ENCODE measurements around the gene EIF4G3.

The EIF4G3 gene

DNA sequence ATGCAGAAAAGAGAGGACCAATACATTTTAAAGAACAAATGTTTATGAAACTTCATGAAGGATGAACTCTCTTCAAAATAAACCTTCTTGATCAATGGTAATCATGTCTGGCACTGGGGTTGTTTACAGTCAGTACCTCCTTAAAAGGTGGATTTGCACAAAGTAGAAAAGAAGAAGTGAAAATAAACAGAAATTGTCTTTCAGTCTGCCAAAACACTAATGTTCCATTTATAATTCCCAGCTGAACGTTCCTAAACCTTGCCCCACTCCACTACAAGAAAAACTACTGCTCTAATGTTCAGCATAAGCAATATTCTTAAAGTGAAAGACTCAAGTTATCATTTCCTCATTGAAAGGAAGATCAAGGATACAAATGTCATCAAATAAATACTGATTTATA is 86.2 kb downstream of the EIF4G3 start:
- peaks cover 28% of the 10 kb centered on the region for H3K4me1 ChIP-seq (ENCODE audit: control insufficient read depth, insufficient read depth, low read length)
- peaks cover 5% of the 10 kb centered on the region for H3K36me3 ChIP-seq (ENCODE audit: control insufficient read depth, insufficient read depth, low read length, severe bottlenecking)
- H3K9me3 ChIP-seq (ENCODE audit: control insufficient read depth, low read length) = no peaks in the 10 kb centered on the region
- DNase-seq (ENCODE audit: low read depth) = peak; percentile 36
- no peaks in the 10 kb centered on the region for H3K27me3 ChIP-seq (replicated peaks; ENCODE audit: control insufficient read depth, insufficient read depth, low read length)
- peak overlapping the region; percentile 70 for H3K4me3 ChIP-seq (ENCODE audit: low read length)
- H3K9ac ChIP-seq (ENCODE audit: low read length) = peak overlapping the region; percentile 80

GRCh38 chr1:21089731-21090130 is 87.0 kb downstream of the EIF4G3 start:
- Histone ChIP-seq H3K9ac (ENCODE audit: low read length) (peak overlapping the region; percentile 80), H3K27me3 (replicated peaks; ENCODE audit: control insufficient read depth, insufficient read depth, low read length) (no peaks in the 10 kb centered on the region), H3K9me3 (ENCODE audit: control insufficient read depth, low read length) (no peaks in the 10 kb centered on the region), H3K4me3 (ENCODE audit: low read length) (peak overlapping the region; percentile 70), H3K36me3 (ENCODE audit: control insufficient read depth, insufficient read depth, low read length, severe bottlenecking) (peaks cover 5% of the 10 kb centered on the region), H3K4me1 (ENCODE audit: control insufficient read depth, insufficient read depth, low read length) (peaks cover 28% of the 10 kb centered on the region)
- DNase-seq (ENCODE audit: low read depth) = no peak

DNA sequence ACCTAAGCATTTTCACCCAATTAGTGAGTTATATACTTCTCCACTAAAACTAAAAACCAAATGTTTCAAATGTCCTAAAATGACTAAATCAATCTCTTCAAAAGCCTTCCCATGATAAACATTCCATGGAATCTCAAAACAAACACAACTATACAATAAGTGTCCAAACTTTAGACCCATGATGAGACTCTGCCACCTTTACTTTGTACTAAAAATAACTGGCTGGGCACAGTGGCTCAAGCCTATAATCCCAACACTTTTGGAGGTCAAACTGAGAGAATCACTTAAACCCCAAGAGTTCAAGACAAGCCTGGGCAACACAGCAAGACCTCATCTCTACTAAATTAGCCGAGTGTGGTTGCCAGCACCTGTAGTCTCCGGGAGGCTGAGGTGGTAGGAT is 87.4 kb downstream of the EIF4G3 start:
- peak overlapping the region; percentile 5 for H3K9ac ChIP-seq (ENCODE audit: low read length)
- no peaks in the 10 kb centered on the region for H3K27me3 ChIP-seq (replicated peaks; ENCODE audit: control insufficient read depth, insufficient read depth, low read length)
- peaks cover 28% of the 10 kb centered on the region for H3K4me1 ChIP-seq (ENCODE audit: control insufficient read depth, insufficient read depth, low read length)
- no peak for DNase-seq (ENCODE audit: low read depth)
- no peak overlapping the region for H3K4me3 ChIP-seq (ENCODE audit: low read length)
- H3K36me3 ChIP-seq (ENCODE audit: control insufficient read depth, insufficient read depth, low read length, severe bottlenecking) = peaks cover 5% of the 10 kb centered on the region
- no peaks in the 10 kb centered on the region for H3K9me3 ChIP-seq (ENCODE audit: control insufficient read depth, low read length)

DNA sequence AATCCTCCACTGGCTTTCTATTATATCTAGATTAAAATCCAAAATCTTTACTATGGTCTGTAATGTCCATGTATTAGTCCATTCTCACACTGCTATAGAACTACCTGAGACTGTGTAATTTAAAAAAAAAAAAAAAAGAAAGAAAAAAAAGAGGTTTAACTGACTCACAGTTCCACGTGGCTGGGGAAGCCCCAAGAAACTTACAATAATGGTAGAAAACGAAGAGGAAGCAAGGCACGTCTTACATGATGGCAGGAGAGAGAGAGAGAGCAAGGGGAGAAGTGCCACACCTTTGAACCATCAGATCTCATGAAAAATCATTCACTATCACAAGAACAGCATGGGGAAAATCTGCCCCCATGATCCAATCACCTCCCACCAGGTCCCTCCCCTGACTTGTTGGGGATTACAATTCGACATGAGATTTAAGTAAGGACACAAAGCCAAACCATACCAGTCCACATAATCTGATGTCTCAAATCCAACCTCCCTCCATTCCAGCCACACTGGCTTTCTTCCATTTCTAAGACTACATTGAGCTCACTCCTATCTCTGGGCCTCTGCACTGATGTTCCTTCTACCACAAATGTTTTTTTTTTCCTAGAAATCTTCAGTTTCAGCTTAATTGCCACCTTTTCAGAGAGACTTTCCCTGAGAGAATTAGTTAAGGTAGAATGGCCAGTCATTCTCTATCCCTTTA is 92.4 kb downstream of the EIF4G3 start:
- DNase-seq (ENCODE audit: low read depth) = no peak
- Histone ChIP-seq H3K27me3 (replicated peaks; ENCODE audit: control insufficient read depth, insufficient read depth, low read length) (no peaks in the 10 kb centered on the region), H3K4me3 (ENCODE audit: low read length) (no peak overlapping the region), H3K36me3 (ENCODE audit: control insufficient read depth, insufficient read depth, low read length, severe bottlenecking) (peaks cover 5% of the 10 kb centered on the region), H3K9ac (ENCODE audit: low read length) (no peak overlapping the region), H3K4me1 (ENCODE audit: control insufficient read depth, insufficient read depth, low read length) (peaks cover 15% of the 10 kb centered on the region), H3K9me3 (ENCODE audit: control insufficient read depth, low read length) (no peaks in the 10 kb centered on the region)

DNA sequence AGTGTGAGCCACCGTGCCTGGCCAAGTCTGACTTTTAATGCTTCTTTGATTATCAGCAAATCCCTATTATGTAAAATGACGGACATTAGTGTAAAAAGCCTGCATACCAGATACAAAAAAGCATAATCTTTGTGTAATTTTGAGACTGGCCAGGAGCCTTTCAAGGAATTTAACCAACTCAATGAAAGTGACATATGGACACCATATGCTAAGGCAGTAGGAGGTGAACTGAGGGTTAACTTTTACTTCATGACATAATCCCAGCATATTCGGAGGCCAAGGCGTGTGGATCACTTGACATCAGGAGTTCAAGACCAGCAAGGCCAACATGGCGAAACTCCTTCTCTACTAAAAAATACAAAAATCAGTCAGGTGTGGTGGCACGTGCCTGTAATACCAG is 94.6 kb downstream of the EIF4G3 start:
- DNase-seq (ENCODE audit: low read depth) = no peak

GRCh38 chr1:21077085-21077484 is 99.6 kb downstream of the EIF4G3 start:
- Histone ChIP-seq H3K36me3 (ENCODE audit: control insufficient read depth, insufficient read depth, low read length, severe bottlenecking) (no peaks in the 10 kb centered on the region), H3K9me3 (ENCODE audit: control insufficient read depth, low read length) (no peaks in the 10 kb centered on the region), H3K27me3 (replicated peaks; ENCODE audit: control insufficient read depth, insufficient read depth, low read length) (no peaks in the 10 kb centered on the region), H3K9ac (ENCODE audit: low read length) (no peak overlapping the region), H3K4me1 (ENCODE audit: control insufficient read depth, insufficient read depth, low read length) (peaks cover 23% of the 10 kb centered on the region), H3K4me3 (ENCODE audit: low read length) (peak overlapping the region; percentile 19)
- DNase-seq (ENCODE audit: low read depth) = no peak

More for the DNA sequence above, 94.6 kb downstream of the EIF4G3 start:
- no peaks in the 10 kb centered on the region for H3K9me3 ChIP-seq (ENCODE audit: control insufficient read depth, low read length)
- H3K4me3 ChIP-seq (ENCODE audit: low read length) = no peak overlapping the region
- no peak overlapping the region for H3K9ac ChIP-seq (ENCODE audit: low read length)
- H3K36me3 ChIP-seq (ENCODE audit: control insufficient read depth, insufficient read depth, low read length, severe bottlenecking) = peaks cover 5% of the 10 kb centered on the region
- peaks cover 12% of the 10 kb centered on the region for H3K4me1 ChIP-seq (ENCODE audit: control insufficient read depth, insufficient read depth, low read length)
- no peaks in the 10 kb centered on the region for H3K27me3 ChIP-seq (replicated peaks; ENCODE audit: control insufficient read depth, insufficient read depth, low read length)

- Histone ChIP-seq H3K4me1 (ENCODE audit: control insufficient read depth, insufficient read depth, low read length) (peaks cover 37% of the 10 kb centered on the region), H3K36me3 (ENCODE audit: control insufficient read depth, insufficient read depth, low read length, severe bottlenecking) (no peaks in the 10 kb centered on the region), H3K9me3 (ENCODE audit: control insufficient read depth, low read length) (no peaks in the 10 kb centered on the region), H3K27me3 (replicated peaks; ENCODE audit: control insufficient read depth, insufficient read depth, low read length) (no peaks in the 10 kb centered on the region), H3K9ac (ENCODE audit: low read length) (no peak overlapping the region), H3K4me3 (ENCODE audit: low read length) (no peak overlapping the region)
- DNase-seq (ENCODE audit: low read depth) = peak; percentile 64
These were observed 104.0 kb downstream of the EIF4G3 start for GRCh38 chr1:21072721-21073120.

GRCh38 chr1:21069549-21069948 is 107.1 kb downstream of the EIF4G3 start:
- no peaks in the 10 kb centered on the region for H3K27me3 ChIP-seq (replicated peaks; ENCODE audit: control insufficient read depth, insufficient read depth, low read length)
- no peaks in the 10 kb centered on the region for H3K9me3 ChIP-seq (ENCODE audit: control insufficient read depth, low read length)
- H3K4me3 ChIP-seq (ENCODE audit: low read length) = peak overlapping the region; percentile 49
- peaks cover 22% of the 10 kb centered on the region for H3K4me1 ChIP-seq (ENCODE audit: control insufficient read depth, insufficient read depth, low read length)
- H3K9ac ChIP-seq (ENCODE audit: low read length) = peak overlapping the region; percentile 51
- DNase-seq (ENCODE audit: low read depth) = peak; percentile 78
- H3K36me3 ChIP-seq (ENCODE audit: control insufficient read depth, insufficient read depth, low read length, severe bottlenecking) = no peaks in the 10 kb centered on the region

- peak overlapping the region; percentile 49 for H3K4me3 ChIP-seq (ENCODE audit: low read length)
- no peak for DNase-seq (ENCODE audit: low read depth)
- H3K4me1 ChIP-seq (ENCODE audit: control insufficient read depth, insufficient read depth, low read length) = peaks cover 22% of the 10 kb centered on the region
- no peaks in the 10 kb centered on the region for H3K27me3 ChIP-seq (replicated peaks; ENCODE audit: control insufficient read depth, insufficient read depth, low read length)
- peak overlapping the region; percentile 51 for H3K9ac ChIP-seq (ENCODE audit: low read length)
- no peaks in the 10 kb centered on the region for H3K36me3 ChIP-seq (ENCODE audit: control insufficient read depth, insufficient read depth, low read length, severe bottlenecking)
- H3K9me3 ChIP-seq (ENCODE audit: control insufficient read depth, low read length) = no peaks in the 10 kb centered on the region
These were observed 107.8 kb downstream of the EIF4G3 start for GRCh38 chr1:21068937-21069336.

DNA sequence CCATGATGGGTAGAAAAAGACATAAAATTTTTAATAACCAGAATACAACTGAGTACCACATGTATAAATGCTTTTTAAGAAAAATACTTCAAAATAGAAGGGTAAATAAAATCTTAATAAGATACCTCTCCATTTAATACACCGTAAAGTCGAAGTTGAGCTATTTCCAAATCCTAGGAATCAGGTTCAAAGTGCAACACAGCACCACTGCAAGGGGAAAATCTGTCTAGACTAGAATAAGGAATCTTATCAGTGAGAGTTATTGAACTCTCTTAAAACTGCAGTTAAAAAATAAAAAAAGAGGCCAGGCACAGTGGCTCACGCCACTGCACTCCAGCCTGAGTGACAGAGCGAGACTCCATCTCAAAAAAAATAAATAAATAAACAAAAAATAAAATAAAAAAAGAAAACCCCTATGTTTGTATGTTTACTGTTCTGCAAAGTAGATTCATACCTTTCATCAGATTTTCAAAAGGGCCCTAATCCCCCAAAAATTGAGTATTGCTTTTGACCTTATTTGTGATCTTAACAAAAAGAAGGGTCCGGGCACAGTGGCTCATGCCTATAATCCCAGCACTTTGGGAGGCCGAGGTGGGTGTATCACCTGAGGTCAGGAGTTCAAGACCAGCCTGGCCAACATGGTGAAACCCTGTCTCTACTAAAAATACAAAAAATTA is 109.0 kb downstream of the EIF4G3 start:
- H3K9ac ChIP-seq (ENCODE audit: low read length) = no peak overlapping the region
- H3K9me3 ChIP-seq (ENCODE audit: control insufficient read depth, low read length) = no peaks in the 10 kb centered on the region
- peaks cover 19% of the 10 kb centered on the region for H3K4me1 ChIP-seq (ENCODE audit: control insufficient read depth, insufficient read depth, low read length)
- H3K4me3 ChIP-seq (ENCODE audit: low read length) = no peak overlapping the region
- no peaks in the 10 kb centered on the region for H3K36me3 ChIP-seq (ENCODE audit: control insufficient read depth, insufficient read depth, low read length, severe bottlenecking)
- no peaks in the 10 kb centered on the region for H3K27me3 ChIP-seq (replicated peaks; ENCODE audit: control insufficient read depth, insufficient read depth, low read length)
- DNase-seq (ENCODE audit: low read depth) = no peak

DNA sequence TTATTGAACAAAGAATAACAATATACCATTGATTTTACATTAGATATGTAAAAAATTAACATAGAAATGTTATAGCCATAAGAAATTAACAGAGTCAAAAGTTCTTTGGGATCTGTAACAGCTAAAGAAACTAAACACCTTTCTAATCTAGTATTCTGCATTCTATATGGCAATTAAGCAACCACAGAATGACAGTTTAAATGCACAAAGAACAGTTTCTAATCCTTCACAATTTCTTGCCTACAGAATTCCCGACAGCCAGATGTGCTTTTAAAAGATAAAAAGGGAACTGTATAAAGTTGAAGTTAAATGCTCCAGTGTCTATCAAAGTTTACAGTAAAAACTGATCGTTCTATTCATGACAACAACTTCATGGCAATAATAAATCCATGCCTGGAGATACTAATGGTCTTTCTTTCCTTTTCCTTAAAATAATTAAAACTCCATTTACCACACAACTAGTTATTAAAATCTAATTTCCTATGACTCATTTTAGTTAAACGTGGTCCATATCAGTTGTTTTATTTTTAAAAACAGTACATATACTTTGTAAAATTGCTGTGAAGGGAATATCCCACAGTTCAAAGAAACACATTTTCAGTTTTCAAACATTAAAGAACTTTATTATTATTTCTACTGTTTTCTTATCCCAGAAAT is 110.2 kb downstream of the EIF4G3 start:
- H3K36me3 ChIP-seq (ENCODE audit: control insufficient read depth, insufficient read depth, low read length, severe bottlenecking) = no peaks in the 10 kb centered on the region
- H3K4me1 ChIP-seq (ENCODE audit: control insufficient read depth, insufficient read depth, low read length) = peaks cover 16% of the 10 kb centered on the region
- DNase-seq (ENCODE audit: low read depth) = no peak
- H3K9ac ChIP-seq (ENCODE audit: low read length) = no peak overlapping the region
- H3K9me3 ChIP-seq (ENCODE audit: control insufficient read depth, low read length) = no peaks in the 10 kb centered on the region
- H3K27me3 ChIP-seq (replicated peaks; ENCODE audit: control insufficient read depth, insufficient read depth, low read length) = no peaks in the 10 kb centered on the region
- H3K4me3 ChIP-seq (ENCODE audit: low read length) = no peak overlapping the region
